ENCODE results near the gene MCRIP2. TPM values are rescaled to one million over a fixed set of nuclear protein-coding genes. Genes with fewer than 3 reads are reported as not detected.

The MCRIP2 gene
- total and polyA plus RNA-seq, 2 of the 8 experiments (the other 6 are each of a cell fraction or from before 2014, with no cell fraction given): 45.4 to 75.5 TPM

DNA sequence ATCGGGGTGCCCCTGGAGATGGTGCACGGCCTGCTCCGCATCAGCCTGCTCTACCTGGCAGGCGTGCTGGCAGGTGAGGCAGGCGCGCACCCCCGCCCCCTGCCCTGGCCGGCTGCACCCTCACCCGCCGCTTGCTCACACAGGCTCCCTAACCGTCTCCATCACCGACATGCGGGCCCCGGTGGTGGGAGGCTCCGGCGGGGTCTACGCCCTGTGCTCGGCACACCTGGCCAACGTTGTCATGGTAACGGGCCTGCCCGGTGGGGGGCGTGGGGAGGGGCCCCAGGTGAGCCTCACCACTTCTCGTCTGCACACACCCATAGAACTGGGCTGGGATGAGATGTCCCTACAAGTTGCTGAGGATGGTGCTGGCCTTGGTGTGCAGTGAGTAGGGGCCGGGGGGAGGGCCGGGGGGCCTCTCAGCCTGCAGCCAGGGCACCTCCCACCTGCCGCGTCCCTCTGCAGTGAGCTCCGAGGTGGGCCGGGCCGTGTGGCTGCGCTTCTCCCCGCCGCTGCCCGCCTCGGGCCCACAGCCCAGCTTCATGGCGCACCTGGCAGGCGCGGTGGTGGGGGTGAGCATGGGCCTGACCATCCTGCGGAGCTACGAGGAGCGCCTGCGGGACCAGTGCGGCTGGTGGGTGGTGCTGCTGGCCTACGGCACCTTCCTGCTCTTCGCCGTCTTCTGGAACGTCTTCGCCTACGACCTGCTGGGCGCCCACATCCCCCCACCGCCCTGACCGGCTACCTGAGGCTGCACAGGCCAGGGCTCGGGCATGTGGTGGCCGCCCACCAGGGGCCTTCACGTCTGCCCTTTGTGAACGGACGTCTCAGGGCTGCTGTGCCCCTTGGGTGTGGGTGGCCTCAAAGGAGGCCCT, 35.9 kb downstream of the MCRIP2 start (continued):
- no peak for TF ChIP-seq EZH2 (IDR thresholded peaks at IDR 0.05; ENCODE audit: low read depth, low read length, severe bottlenecking)
- no peak for TF ChIP-seq RBBP5 (IDR thresholded peaks at IDR 0.05; ENCODE audit: borderline replicate concordance, low read depth, low read length)
- TF ChIP-seq TAF7 (optimal IDR thresholded peaks at IDR 0.05; ENCODE audit: borderline replicate concordance, low read depth, low read length): no peak
- no peak for TF ChIP-seq SP2 (IDR thresholded peaks at IDR 0.05; ENCODE audit: low read length)

Data from H1 (cell line).